Esophagus squamous epithelium (tissue), 4 donors: ENCODE results near the gene KRTAP9-2.
"Not testable (repeated sequence)": the region's sequence is repeated elsewhere in the genome, so short reads cannot be mapped to it uniquely, and the experiment has no call there.

Experiments used
- POLR2A ChIP-seq, 4 donors: fragments of 450-650 bp; IDR thresholded peaks; one replicate each; pipeline ENCODE4 v1.6.1; 2017; ENCODE audit warnings: antibody characterized with exemption in 4 of 4, mild to moderate bottlenecking in 4 of 4, moderate library complexity in 3 of 4
- TF ChIP-seq, protein P1 (sequence below), 6 experiments: fragments of 450-650 bp in 4 of 6; fragments of 200-600 bp in 2 of 6; sonication (generic) in 2 of 6; IDR thresholded peaks; one replicate each; pipeline ENCODE4 v1.5.1; 2016 to 2019; ENCODE audit warnings: antibody characterized with exemption in 6 of 6, mild to moderate bottlenecking in 4 of 6, moderate library complexity in 4 of 6

- not testable (repeated sequence) for TF ChIP-seq POLR2A (IDR thresholded peaks at IDR 0.05)
- TF ChIP-seq, protein P1, sequence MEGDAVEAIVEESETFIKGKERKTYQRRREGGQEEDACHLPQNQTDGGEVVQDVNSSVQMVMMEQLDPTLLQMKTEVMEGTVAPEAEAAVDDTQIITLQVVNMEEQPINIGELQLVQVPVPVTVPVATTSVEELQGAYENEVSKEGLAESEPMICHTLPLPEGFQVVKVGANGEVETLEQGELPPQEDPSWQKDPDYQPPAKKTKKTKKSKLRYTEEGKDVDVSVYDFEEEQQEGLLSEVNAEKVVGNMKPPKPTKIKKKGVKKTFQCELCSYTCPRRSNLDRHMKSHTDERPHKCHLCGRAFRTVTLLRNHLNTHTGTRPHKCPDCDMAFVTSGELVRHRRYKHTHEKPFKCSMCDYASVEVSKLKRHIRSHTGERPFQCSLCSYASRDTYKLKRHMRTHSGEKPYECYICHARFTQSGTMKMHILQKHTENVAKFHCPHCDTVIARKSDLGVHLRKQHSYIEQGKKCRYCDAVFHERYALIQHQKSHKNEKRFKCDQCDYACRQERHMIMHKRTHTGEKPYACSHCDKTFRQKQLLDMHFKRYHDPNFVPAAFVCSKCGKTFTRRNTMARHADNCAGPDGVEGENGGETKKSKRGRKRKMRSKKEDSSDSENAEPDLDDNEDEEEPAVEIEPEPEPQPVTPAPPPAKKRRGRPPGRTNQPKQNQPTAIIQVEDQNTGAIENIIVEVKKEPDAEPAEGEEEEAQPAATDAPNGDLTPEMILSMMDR (IDR thresholded peaks at IDR 0.05), result not testable (repeated sequence)
These were observed 6.1 kb downstream of the KRTAP9-2 start, which contains the start of gene KRTAP9-3 for GRCh38 chr17:41232399-41233105.
